K562 (cell line): ENCODE data around the gene CAPN3. TPM values are rescaled to one million over a fixed set of nuclear protein-coding genes. Genes with fewer than 3 reads are reported as not detected.

Experiments
- ATAC-seq: fragments of 200-7000 bp; cut with Tn5 transposase; 3 replicates; pipeline ENCODE4 v1.9.1; 2020; ENCODE audit warnings: moderate library complexity
- BruUV-seq: library from RNA; stranded (reverse); fragments of 400-500 nt; replicated peaks from 2 replicates; lab custom pipeline; 2021; lab: Mats Ljungman, UMichigan
- CTCF ChIA-PET: fragments of 300-600 bp; formaldehyde crosslinking; extraction: SDS; loops from one replicate; lab custom pipeline; 2021; ENCODE audit warnings: low intra/inter-chr PET ratio; lab: Yijun Ruan, JAX
- POLR2A ChIA-PET: fragments of 300-600, 350-650 bp; sonication (Branson Sonifier 250); formaldehyde crosslinking; extraction: SDS; loops from one replicate; lab custom pipeline; 2021; ENCODE audit warnings: antibody characterized with exemption, inconsistent platforms; lab: Yijun Ruan, JAX
- DNase-seq, 4 experiments: peaks; one replicate each; pipeline versions ENCODE4 v3.0.0 to v3.0.0-alpha.2; 2011 to 2018; ENCODE audit warnings: low spot score in 3 of 4, mixed read lengths in 3 of 4; ENCODE audit errors: extremely low read depth in 1 of 4
- FAIRE-seq: peaks from 2 replicates; lab custom pipeline; 2011; peaks lifted over from hg19 to GRCh38; lab: Jason Lieb, UNC
- H2AFZ ChIP-seq: 2 replicates; pipeline ENCODE4 v1.6.0; 2011; ENCODE audit warnings: low read depth, low read length, control low read depth, inconsistent platforms
- H3K27ac ChIP-seq: fragments of 200-600 bp; 3 replicates; pipeline ENCODE4 v1.8.0; 2011; ENCODE audit warnings: low read depth, mild to moderate bottlenecking, control low read depth, inconsistent platforms, low read length, moderate library complexity, mixed read lengths; ENCODE audit errors: extremely low read depth
- H3K27me3 ChIP-seq, 2 experiments: fragments of 300-600 bp in 1 of 2; 2 replicates in 1 of 2; 3 replicates in 1 of 2; pipeline versions ENCODE4 v1.6.0 to v1.8.0; 2011; ENCODE audit warnings: inconsistent platforms in 2 of 2, low read length in 2 of 2, mild to moderate bottlenecking in 1 of 2, mixed read lengths in 1 of 2, moderate library complexity in 1 of 2; ENCODE audit not compliant: control insufficient read depth in 2 of 2, insufficient read depth in 2 of 2
- H3K36me3 ChIP-seq: fragments of 300-600 bp; 3 replicates; pipeline ENCODE4 v1.8.0; 2011; ENCODE audit warnings: mild to moderate bottlenecking, low read length, inconsistent platforms; ENCODE audit not compliant: control insufficient read depth, insufficient read depth
- H3K4me1 ChIP-seq, 2 experiments: fragments of 200-600 bp in 1 of 2; replicated peaks in 1 of 2; 2 replicates in 1 of 2; 3 replicates in 1 of 2; pipeline versions ENCODE4 v1.5.1 to v1.8.0; 2011; ENCODE audit warnings: inconsistent platforms in 2 of 2, low read length in 2 of 2, mild to moderate bottlenecking in 1 of 2, mixed read lengths in 1 of 2, moderate library complexity in 1 of 2; ENCODE audit not compliant: control insufficient read depth in 2 of 2, insufficient read depth in 2 of 2
- H3K4me2 ChIP-seq: 2 replicates; pipeline ENCODE4 v1.6.1; 2011; ENCODE audit warnings: low read length, control low read depth, inconsistent platforms, mixed read lengths; ENCODE audit not compliant: insufficient read depth
- H3K4me3 ChIP-seq: fragments of 200-600 bp; sonication (generic), shearing (Covaris generic); 2 replicates; pipeline ENCODE4 v1.5.1; 2016; ENCODE audit warnings: control low read depth, inconsistent platforms
- H3K79me2 ChIP-seq: fragments of 200-600 bp; 3 replicates; pipeline ENCODE4 v1.8.0; 2011; ENCODE audit warnings: low read length, inconsistent platforms; ENCODE audit not compliant: control insufficient read depth, insufficient read depth
- H3K9ac ChIP-seq, 2 experiments: 2 replicates each; pipeline versions ENCODE4 v1.6.0 to v1.6.1; 2011; ENCODE audit warnings: low read depth in 2 of 2, low read length in 2 of 2, control low read depth in 1 of 2, inconsistent platforms in 1 of 2, mild to moderate bottlenecking in 1 of 2, mixed read lengths in 1 of 2; ENCODE audit not compliant: insufficient read depth in 1 of 2
- H3K9me1 ChIP-seq: one replicate; pipeline ENCODE4 v1.6.0; 2011; ENCODE audit warnings: inconsistent platforms, mild to moderate bottlenecking, low read length, moderate library complexity; ENCODE audit not compliant: control insufficient read depth, insufficient read depth
- H3K9me3 ChIP-seq: replicated peaks from 2 replicates; pipeline ENCODE4 v1.5.1; 2011; ENCODE audit warnings: low read depth, low read length, inconsistent platforms; ENCODE audit not compliant: control insufficient read depth, insufficient read depth
- H4K20me1 ChIP-seq: replicated peaks from 2 replicates; pipeline ENCODE4 v1.6.1; 2011; ENCODE audit warnings: low read length, inconsistent platforms, mixed read lengths; ENCODE audit not compliant: control insufficient read depth, insufficient read depth
- HMG20A ChIP-seq: fragments of 450-650 bp; formaldehyde crosslinking; conservative IDR thresholded peaks from 2 replicates; pipeline ENCODE4 v1.4.0; 2020; ENCODE audit warnings: mild to moderate bottlenecking, mixed read lengths
- KLF6 ChIP-seq: fragments of 250-450 bp; sonication (Bioruptor Pico); IDR thresholded peaks from 2 replicates; pipeline ENCODE4 v1.4.0; 2020; ENCODE audit warnings: mild to moderate bottlenecking, moderate library complexity, borderline replicate concordance
- NFIC ChIP-seq: fragments of 450-650 bp; IDR thresholded peaks from 2 replicates; pipeline ENCODE4 v1.6.1; 2017; ENCODE audit warnings: mild to moderate bottlenecking, inconsistent platforms
- NFIX ChIP-seq: fragments of 250-450 bp; sonication (Bioruptor Pico); IDR thresholded peaks from 2 replicates; pipeline ENCODE4 v1.4.0; 2020; ENCODE audit warnings: low read depth, mild to moderate bottlenecking, moderate library complexity
- RNF2 ChIP-seq: sonication (generic); IDR thresholded peaks from 2 replicates; pipeline ENCODE4 v1.6.1; 2016
- SREBF2 ChIP-seq: sonication (generic); formaldehyde crosslinking; IDR thresholded peaks from 2 replicates; pipeline ENCODE4 v1.4.0; 2020; ENCODE audit warnings: mild to moderate bottlenecking, missing genetic modification reagents
- WGBS: fragments of 100-300 bp; shearing (Covaris generic); methylation state at CpG from one replicate; pipeline ENCODE4 v1.1.6; 2016; ENCODE audit warnings: low coverage, mixed read lengths; ENCODE audit not compliant: insufficient coverage; ENCODE audit errors: missing lambda C conversion rate; 5-methylcytosine and 5-hydroxymethylcytosine counted together
- in situ Hi-C: fragments of 300-500 bp; cut with MboI; formaldehyde crosslinking; loops from 4 replicates; pipeline ENCODE4 v1.15.0; 2018; ENCODE audit warnings: inconsistent platforms, mixed read lengths
- intact Hi-C: fragments of 100-400 bp; cut with micrococcal nuclease; formaldehyde crosslinking; loops from 2 replicates; pipeline ENCODE4 v1.14.2; 2022
- polyA plus RNA-seq, 8 experiments: library from polyadenylated mRNA; depleted of rRNA in 4 of 8; stranded (reverse) in 5 of 8; unstranded in 3 of 8; fragments of >200 nt; fragmentation: Nextera tagmentation in 2 of 8; fragmentation: Illumina TruSeq in 1 of 8; extraction: Ambion mirVana in 2 of 8; extraction: Trizol in 1 of 8; gene quantifications; 2 replicates each; pipeline versions ENCODE4 v1.2.1 to v1.2.3, GENCODE V29; 2011 to 2014; ENCODE audit warnings: inconsistent platforms in 1 of 8, missing spikeins in 1 of 8
- total RNA-seq, 7 experiments: library from RNA; depleted of rRNA in 6 of 7; stranded (reverse); fragments of >200 nt in 6 of 7; fragmentation: Illumina TruSeq in 2 of 7; extraction: Trizol in 2 of 7; gene quantifications; 2 replicates each; pipeline versions ENCODE4 v1.2.1 to v1.2.3, GENCODE V29; 2011 to 2021; ENCODE audit warnings: low replicate concordance in 1 of 7

CAPN3 gene
- total and polyA plus RNA-seq, 9 of the 15 experiments (the other 6 are each of a cell fraction or from before 2014, with no cell fraction given) = 0.03 to 0.34 (median 0.20) TPM; not detected in 2

- 0% methylated on average over 1 of the region's 1 CpG for WGBS
- Histone ChIP-seq H3K27ac (no peak overlapping the region), H3K4me1 (no peaks in the 10 kb centered on the region; a peak in 1 of 5 replicates), H4K20me1 (no peaks in the 10 kb centered on the region), H3K9me1 (no peaks in the 10 kb centered on the region), H3K9ac (no peak overlapping the region), H3K9me3 (no peaks in the 10 kb centered on the region), H2AFZ (no peak overlapping the region), H3K27me3 (peaks cover 0 to 6% of the 10 kb centered on the region in 2 experiments; a peak in 2 of 5 replicates), H3K79me2 (no peaks in the 10 kb centered on the region), H3K36me3 (no peaks in the 10 kb centered on the region), H3K4me3 (no peak overlapping the region), H3K4me2 (no peak overlapping the region)
- BruUV-seq = no TSS peak
- CTCF ChIA-PET = interaction anchor here (0.7 kb wide), 1 partner anchor 95 kb away, joined by 4 read pairs; no protein-coding TSS in a partner anchor
- POLR2A ChIA-PET = interaction anchor here (0.8 kb wide), 1 partner anchor 367 kb away, joined by 3 read pairs; no protein-coding TSS in a partner anchor
- ATAC-seq (no peak), DNase-seq (no peak), FAIRE-seq (no peak)
- intact Hi-C loops (no loop called here), in situ Hi-C loops (no loop called here)
- TF ChIP-seq KLF6 (CRISPR knock-in tag) (no peak), SREBF2 (CRISPR knock-in tag) (no peak), NFIC (peak; percentile 93), RNF2 (no peak), HMG20A (CRISPR knock-in tag) (no peak), NFIX (CRISPR knock-in tag) (peak; percentile 73)
Measured at GRCh38 chr15:42364529-42364928, 5.2 kb downstream of the CAPN3 start.
